Measurements from ENCODE around the gene TTYH3. TPM values are rescaled to one million over a fixed set of nuclear protein-coding genes. Genes with fewer than 3 reads are reported as not detected.

Gene TTYH3
- total and polyA plus RNA-seq, 2 of the 13 experiments (the other 11 are each of a cell fraction or from before 2014, with no cell fraction given) = 26.3 to 50.0 TPM

DNA sequence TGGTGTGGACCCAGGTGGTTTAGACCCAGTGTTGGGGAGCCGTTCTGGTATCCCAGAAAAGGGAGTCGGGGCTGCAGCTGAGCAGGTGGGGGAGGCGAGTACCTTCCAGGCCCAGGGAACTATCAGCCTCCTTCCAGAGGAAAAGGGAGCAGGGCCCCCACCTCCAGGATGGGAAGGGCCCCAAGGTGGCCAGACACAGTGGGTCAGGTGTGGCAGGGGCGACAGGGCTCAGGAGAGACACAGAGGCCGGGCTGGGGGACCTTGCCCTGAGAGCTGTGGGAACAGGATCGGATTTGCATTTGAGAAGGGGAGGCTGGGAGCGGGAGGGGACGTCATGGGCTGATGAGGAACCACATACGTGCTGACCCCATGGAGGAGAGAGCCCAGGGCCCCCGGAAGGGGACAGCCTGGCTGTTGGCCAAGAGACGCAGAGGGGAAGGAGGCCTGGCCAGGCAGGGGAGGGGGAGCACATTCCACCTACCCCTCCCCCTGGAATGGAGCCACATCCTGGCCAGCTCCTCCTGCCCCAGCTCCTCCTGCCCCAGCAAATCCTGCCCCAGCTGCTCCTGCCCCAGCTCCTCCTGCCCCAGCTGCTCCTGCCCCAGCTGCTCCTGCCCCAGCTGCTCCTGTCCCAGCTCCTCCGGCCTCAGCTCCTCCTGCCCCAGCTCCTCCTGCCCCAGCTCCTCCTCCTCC, 9.7 kb upstream of the TTYH3 start (continued):
- TF ChIP-seq ZFP90 (CRISPR knock-in tag; IDR thresholded peaks at IDR 0.05; ENCODE audit: borderline replicate concordance) = peak; percentile 45; the same call in 1 of the 2 replicates
- no peak for TF ChIP-seq NFRKB (IDR thresholded peaks at IDR 0.05)
- TF ChIP-seq MAZ (IDR thresholded peaks at IDR 0.05; ENCODE audit: borderline replicate concordance, low read depth, low read length) = peak; percentile 96
- TF ChIP-seq MAZ (CRISPR knock-in tag; IDR thresholded peaks at IDR 0.05; ENCODE audit: low read depth) = peak; percentile 98
- TF ChIP-seq ATF3 (CRISPR knock-in tag; IDR thresholded peaks at IDR 0.05) = peak; percentile 45; the same call in 1 of the 2 replicates
- TF ChIP-seq ATF2 (CRISPR knock-in tag; IDR thresholded peaks at IDR 0.05) = peak; percentile 60; the same call in 1 of the 2 replicates
- no peak for TF ChIP-seq ZNF136 (CRISPR knock-in tag; IDR thresholded peaks at IDR 0.05; ENCODE audit: low read depth)
- no peak for TF ChIP-seq ELF4 (CRISPR knock-in tag; IDR thresholded peaks at IDR 0.05; ENCODE audit: borderline replicate concordance)
- TF ChIP-seq NR2F2 (IDR thresholded peaks at IDR 0.05; ENCODE audit: borderline replicate concordance, low read depth) = no peak
- TF ChIP-seq KLF16 (CRISPR knock-in tag; IDR thresholded peaks at IDR 0.05) = peak in 1 of 2 experiments; percentile 55; a peak in 1 of 4 replicates
- TF ChIP-seq NFE2 (CRISPR knock-in tag; IDR thresholded peaks at IDR 0.05) = no peak
- no peak for TF ChIP-seq SMAD1 (CRISPR knock-in tag; IDR thresholded peaks at IDR 0.05; ENCODE audit: borderline replicate concordance, low read depth)
- peak; percentile 35; the same call in 1 of the 2 replicates for TF ChIP-seq ZNF329 (CRISPR knock-in tag; IDR thresholded peaks at IDR 0.05; ENCODE audit: low read depth)
- peak; percentile 34; the same call in 1 of the 2 replicates for TF ChIP-seq DZIP1 (CRISPR knock-in tag; IDR thresholded peaks at IDR 0.05)
- peak; percentile 88 for TF ChIP-seq SP5 (CRISPR knock-in tag; IDR thresholded peaks at IDR 0.05; ENCODE audit: borderline replicate concordance, low read depth)
- TF ChIP-seq ARID5B (CRISPR knock-in tag; IDR thresholded peaks at IDR 0.05) = peak; percentile 85
- TF ChIP-seq ZC3H13 (CRISPR knock-in tag; IDR thresholded peaks at IDR 0.05) = peak; percentile 70
- 0 out of 2 replicates have a peak, but pooled peaks have one; percentile 45 for TF ChIP-seq MIXL1 (CRISPR knock-in tag; IDR thresholded peaks at IDR 0.05)
- no peak for TF ChIP-seq MAFG (CRISPR knock-in tag; IDR thresholded peaks at IDR 0.05)
- TF ChIP-seq YY1 (IDR thresholded peaks at IDR 0.05; ENCODE audit: insufficient read depth, insufficient replicate concordance, low read depth, low read length) = peak; percentile 12

Measured in HepG2 (cell line).